Vagina (tissue), 2 donors: Measurements from ENCODE around the gene WDR72.

Experiments
- POLR2A ChIP-seq, 2 donors: fragments of 450-650 bp; IDR thresholded peaks; one replicate each; pipeline ENCODE4 v1.6.1; 2017; ENCODE audit warnings: antibody characterized with exemption in 2 of 2, mild to moderate bottlenecking in 2 of 2, moderate library complexity in 2 of 2
- TF ChIP-seq, protein P1 (sequence below), 3 experiments: fragments of 450-650 bp in 2 of 3; fragments of 200-600 bp in 1 of 3; sonication (generic) in 1 of 3; IDR thresholded peaks; one replicate each; pipeline ENCODE4 v1.5.1; 2017 to 2019; ENCODE audit warnings: antibody characterized with exemption in 3 of 3, mild to moderate bottlenecking in 2 of 3, moderate library complexity in 2 of 3

GRCh38 chr15:53665930-53666329 lies 93.5 kb downstream of the WDR72 start:
- TF ChIP-seq, protein P1, sequence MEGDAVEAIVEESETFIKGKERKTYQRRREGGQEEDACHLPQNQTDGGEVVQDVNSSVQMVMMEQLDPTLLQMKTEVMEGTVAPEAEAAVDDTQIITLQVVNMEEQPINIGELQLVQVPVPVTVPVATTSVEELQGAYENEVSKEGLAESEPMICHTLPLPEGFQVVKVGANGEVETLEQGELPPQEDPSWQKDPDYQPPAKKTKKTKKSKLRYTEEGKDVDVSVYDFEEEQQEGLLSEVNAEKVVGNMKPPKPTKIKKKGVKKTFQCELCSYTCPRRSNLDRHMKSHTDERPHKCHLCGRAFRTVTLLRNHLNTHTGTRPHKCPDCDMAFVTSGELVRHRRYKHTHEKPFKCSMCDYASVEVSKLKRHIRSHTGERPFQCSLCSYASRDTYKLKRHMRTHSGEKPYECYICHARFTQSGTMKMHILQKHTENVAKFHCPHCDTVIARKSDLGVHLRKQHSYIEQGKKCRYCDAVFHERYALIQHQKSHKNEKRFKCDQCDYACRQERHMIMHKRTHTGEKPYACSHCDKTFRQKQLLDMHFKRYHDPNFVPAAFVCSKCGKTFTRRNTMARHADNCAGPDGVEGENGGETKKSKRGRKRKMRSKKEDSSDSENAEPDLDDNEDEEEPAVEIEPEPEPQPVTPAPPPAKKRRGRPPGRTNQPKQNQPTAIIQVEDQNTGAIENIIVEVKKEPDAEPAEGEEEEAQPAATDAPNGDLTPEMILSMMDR (IDR thresholded peaks at IDR 0.05) = no peak
- no peak for TF ChIP-seq POLR2A (IDR thresholded peaks at IDR 0.05)
